ENCODE measurements around the gene THSD7A. TPM values are rescaled to one million over a fixed set of nuclear protein-coding genes. Genes with fewer than 3 reads are reported as not detected.

Gene THSD7A
- total and polyA plus RNA-seq, 2 of the 13 experiments (the other 11 are each of a cell fraction or from before 2014, with no cell fraction given), result 0.01 to 0.07 TPM

- H3K9me3 ChIP-seq (ENCODE audit: low read length), result no peaks in the 10 kb centered on the region
- no peaks in the 10 kb centered on the region for H3K79me2 ChIP-seq (ENCODE audit: insufficient read depth, low read length)
- no peak overlapping the region for H3K27ac ChIP-seq (ENCODE audit: extremely low read length, insufficient read depth, low read length)
- ATAC-seq, result no peak
- no peak overlapping the region for H3K9ac ChIP-seq (ENCODE audit: insufficient read depth, low read depth, low read length)
- no peak for TF ChIP-seq ZNF567 (CRISPR knock-in tag; IDR thresholded peaks at IDR 0.05; ENCODE audit: borderline replicate concordance)
- no peak for TF ChIP-seq TCF12 (IDR thresholded peaks at IDR 0.05)
- TF ChIP-seq TCF12 (CRISPR knock-in tag; IDR thresholded peaks at IDR 0.05), result no peak
- TF ChIP-seq ZFP91 (CRISPR knock-in tag; IDR thresholded peaks at IDR 0.05; ENCODE audit: borderline replicate concordance), result no peak
- TF ChIP-seq CCDC6 (CRISPR knock-in tag; IDR thresholded peaks at IDR 0.05), result no peak
- no peak for TF ChIP-seq FOSL1 (CRISPR knock-in tag; IDR thresholded peaks at IDR 0.05; ENCODE audit: borderline replicate concordance)
- TF ChIP-seq, protein P1, sequence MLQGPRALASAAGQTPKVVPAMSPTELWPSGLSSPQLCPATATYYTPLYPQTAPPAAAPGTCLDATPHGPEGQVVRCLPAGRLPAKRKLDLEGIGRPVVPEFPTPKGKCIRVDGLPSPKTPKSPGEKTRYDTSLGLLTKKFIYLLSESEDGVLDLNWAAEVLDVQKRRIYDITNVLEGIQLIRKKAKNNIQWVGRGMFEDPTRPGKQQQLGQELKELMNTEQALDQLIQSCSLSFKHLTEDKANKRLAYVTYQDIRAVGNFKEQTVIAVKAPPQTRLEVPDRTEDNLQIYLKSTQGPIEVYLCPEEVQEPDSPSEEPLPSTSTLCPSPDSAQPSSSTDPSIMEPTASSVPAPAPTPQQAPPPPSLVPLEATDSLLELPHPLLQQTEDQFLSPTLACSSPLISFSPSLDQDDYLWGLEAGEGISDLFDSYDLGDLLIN (CRISPR knock-in tag; IDR thresholded peaks at IDR 0.05; ENCODE audit: borderline replicate concordance), result no peak
- TF ChIP-seq PAX8 (CRISPR knock-in tag; IDR thresholded peaks at IDR 0.05; ENCODE audit: borderline replicate concordance), result no peak
- TF ChIP-seq, protein P2, sequence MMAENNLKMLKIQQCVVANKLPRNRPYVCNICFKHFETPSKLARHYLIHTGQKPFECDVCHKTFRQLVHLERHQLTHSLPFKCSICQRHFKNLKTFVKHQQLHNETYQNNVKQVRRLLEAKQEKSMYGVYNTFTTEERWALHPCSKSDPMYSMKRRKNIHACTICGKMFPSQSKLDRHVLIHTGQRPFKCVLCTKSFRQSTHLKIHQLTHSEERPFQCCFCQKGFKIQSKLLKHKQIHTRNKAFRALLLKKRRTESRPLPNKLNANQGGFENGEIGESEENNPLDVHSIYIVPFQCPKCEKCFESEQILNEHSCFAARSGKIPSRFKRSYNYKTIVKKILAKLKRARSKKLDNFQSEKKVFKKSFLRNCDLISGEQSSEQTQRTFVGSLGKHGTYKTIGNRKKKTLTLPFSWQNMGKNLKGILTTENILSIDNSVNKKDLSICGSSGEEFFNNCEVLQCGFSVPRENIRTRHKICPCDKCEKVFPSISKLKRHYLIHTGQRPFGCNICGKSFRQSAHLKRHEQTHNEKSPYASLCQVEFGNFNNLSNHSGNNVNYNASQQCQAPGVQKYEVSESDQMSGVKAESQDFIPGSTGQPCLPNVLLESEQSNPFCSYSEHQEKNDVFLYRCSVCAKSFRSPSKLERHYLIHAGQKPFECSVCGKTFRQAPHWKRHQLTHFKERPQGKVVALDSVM (CRISPR knock-in tag; IDR thresholded peaks at IDR 0.05), result no peak
- TF ChIP-seq TCF7 (IDR thresholded peaks at IDR 0.05; ENCODE audit: low read depth), result no peak
- TF ChIP-seq YY1 (IDR thresholded peaks at IDR 0.05; ENCODE audit: insufficient read depth, insufficient replicate concordance, low read depth, low read length), result no peak
- no peak for TF ChIP-seq PAWR (CRISPR knock-in tag; IDR thresholded peaks at IDR 0.05; ENCODE audit: borderline replicate concordance)
- TF ChIP-seq ZNF710 (CRISPR knock-in tag; IDR thresholded peaks at IDR 0.05; ENCODE audit: borderline replicate concordance), result no peak
- TF ChIP-seq ZNF709 (CRISPR knock-in tag; IDR thresholded peaks at IDR 0.05), result no peak
- peaks cover 0 to 13% of the 10 kb centered on the region in 2 experiments; a peak in 2 of 5 replicates for H3K27me3 ChIP-seq (ENCODE audit: control insufficient read depth in 1 of 2, insufficient read depth in 2 of 2, low read length in 2 of 2)
- no TSS peak for BruUV-seq (replicated peaks)
- H3K4me1 ChIP-seq (ENCODE audit: insufficient read depth, low read length), result 0 out of 2 replicates have a peak, but pooled peaks cover 6% of the 10 kb centered on the region
- H4K20me1 ChIP-seq (ENCODE audit: insufficient read depth, low read length), result no peaks in the 10 kb centered on the region
- H2AFZ ChIP-seq (ENCODE audit: low read length), result no peak overlapping the region
- peak overlapping the region in 2 of 3 experiments; percentile 26 to 62; a peak in 4 of 6 replicates for H3K4me3 ChIP-seq (replicated peaks in 1 of 3; ENCODE audit: insufficient read depth in 1 of 3, low read depth in 2 of 3, low read length in 3 of 3)
- WGBS (ENCODE audit: low lambda C conversion rate), result 27% methylated on average over 8 of the region's 8 CpGs
- in situ Hi-C loops (cut with HindIII; ENCODE audit: extremely low pct_ligation_motif_present, low pct_unique_long_range_greater_than_20kb), result loop anchor here (25.0 kb wide), 1 partner anchor 656 kb away; no protein-coding TSS in a partner anchor
- DNase-seq (ENCODE audit: low spot score), result no peak
- intact Hi-C loops (cut with micrococcal nuclease; ENCODE audit: unreplicated experiment), result loop anchor here (1.0 to 10.0 kb wide), 2 partner anchors 404 to 664 kb away; no protein-coding TSS in a partner anchor
- ChIA-PET POLR2A (no interaction called here), CTCF (ENCODE audit: low intra/inter-chr PET ratio, low total read pairs) (no interaction called here)
- FAIRE-seq, result no peak
- H3K4me2 ChIP-seq (ENCODE audit: low read depth, low read length), result peak overlapping the region; percentile 69
- no peaks in the 10 kb centered on the region for H3K36me3 ChIP-seq (replicated peaks in 1 of 2; ENCODE audit: control insufficient read depth in 1 of 2, insufficient read depth in 2 of 2, low read length in 2 of 2)
These were observed 752 bp downstream of the THSD7A start for GRCh38 chr7:11831156-11831735.
